Activated CD4-positive, alpha-beta T cell treated with anti-CD3 and anti-CD28 coated beads, Interleukin-2, amount 50 U/mL, for 1 hour (primary cell): ENCODE data around the gene SLC25A28.
"Not testable (repeated sequence)": the region's sequence is repeated elsewhere in the genome, so short reads cannot be mapped to it uniquely, and the experiment has no call there.

Experiments used
- DNase-seq: peaks from one replicate; pipeline ENCODE4 v3.0.0-alpha.2; 2020

Gene SLC25A28

DNA sequence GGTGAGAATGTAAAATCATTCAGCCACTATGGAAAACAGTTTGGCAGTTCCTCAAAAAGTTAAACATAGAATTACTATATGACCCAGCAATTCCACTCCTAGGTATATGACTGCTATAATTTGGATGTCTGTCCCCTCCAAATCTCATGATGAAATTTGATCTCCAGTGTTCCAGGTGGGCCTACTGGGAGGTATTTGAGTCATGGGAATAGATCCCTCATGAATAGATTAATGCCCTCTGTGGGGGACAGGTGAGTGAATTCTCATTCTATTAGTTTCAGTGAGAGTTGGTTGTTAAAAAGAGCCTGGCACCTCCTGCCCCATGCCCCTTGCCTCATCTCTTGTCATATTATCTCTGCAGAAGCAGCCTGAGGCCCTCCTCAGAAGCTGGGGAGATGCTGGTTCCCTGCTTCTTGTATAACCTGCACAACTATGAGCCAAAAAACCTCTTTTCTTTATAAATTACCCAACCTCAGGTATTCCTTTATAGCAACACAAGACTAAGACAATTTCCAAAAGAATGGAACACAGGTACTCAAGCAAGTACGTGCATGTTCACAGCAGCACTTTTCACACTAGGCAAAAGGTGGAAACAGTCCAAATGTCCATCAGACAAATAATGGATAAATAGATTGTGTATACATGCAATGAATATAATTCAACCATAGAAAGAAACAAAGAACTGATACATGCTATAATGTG lies 8.8 kb upstream of the SLC25A28 start:
- no peak for DNase-seq

DNA sequence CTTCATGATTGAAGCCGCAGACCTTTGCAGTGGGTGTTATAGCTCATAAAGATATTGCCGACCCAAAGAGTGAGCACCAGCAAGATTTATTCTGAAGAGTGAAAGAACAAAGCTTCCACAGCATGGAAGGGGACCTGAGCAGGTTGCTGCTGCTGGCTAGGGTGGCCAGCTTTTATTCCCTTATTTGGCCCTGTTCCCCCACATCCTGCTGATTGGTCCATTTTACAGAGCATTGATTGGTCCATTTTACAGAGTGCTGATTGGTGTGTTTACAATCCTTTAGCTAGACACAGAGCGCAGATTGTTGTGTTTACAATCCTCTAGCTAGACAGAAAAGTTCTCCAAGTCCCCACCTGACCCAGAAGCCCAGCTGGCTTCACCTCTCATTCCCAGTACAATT lies 4.9 kb upstream of the SLC25A28 start:
- DNase-seq, result not testable (repeated sequence)

DNA sequence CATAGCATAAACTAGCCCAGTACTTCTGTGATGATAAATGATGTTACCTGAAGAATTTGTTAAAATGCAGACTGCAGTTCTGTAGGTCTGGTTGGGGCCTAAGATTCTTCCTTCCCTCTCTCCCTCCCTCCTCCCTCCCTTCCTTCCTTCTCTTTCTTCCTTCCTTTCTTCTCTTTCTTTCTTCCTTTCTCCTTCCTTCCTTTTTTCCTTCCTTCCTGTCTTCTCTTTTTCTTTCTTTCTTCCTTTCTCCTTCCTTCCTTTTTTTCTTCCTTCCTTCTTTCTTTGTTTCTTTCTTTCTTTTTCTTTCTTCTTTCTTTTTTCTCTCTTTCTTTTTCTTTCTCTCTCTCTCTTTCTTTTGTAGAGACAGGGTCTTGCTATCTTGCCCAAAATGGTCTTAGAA lies 3.7 kb upstream of the SLC25A28 start:
- DNase-seq, result no peak

GRCh38 chr10:99621454-99622251 lies 1.4 kb upstream of the SLC25A28 start:
- DNase-seq, result no peak

DNA sequence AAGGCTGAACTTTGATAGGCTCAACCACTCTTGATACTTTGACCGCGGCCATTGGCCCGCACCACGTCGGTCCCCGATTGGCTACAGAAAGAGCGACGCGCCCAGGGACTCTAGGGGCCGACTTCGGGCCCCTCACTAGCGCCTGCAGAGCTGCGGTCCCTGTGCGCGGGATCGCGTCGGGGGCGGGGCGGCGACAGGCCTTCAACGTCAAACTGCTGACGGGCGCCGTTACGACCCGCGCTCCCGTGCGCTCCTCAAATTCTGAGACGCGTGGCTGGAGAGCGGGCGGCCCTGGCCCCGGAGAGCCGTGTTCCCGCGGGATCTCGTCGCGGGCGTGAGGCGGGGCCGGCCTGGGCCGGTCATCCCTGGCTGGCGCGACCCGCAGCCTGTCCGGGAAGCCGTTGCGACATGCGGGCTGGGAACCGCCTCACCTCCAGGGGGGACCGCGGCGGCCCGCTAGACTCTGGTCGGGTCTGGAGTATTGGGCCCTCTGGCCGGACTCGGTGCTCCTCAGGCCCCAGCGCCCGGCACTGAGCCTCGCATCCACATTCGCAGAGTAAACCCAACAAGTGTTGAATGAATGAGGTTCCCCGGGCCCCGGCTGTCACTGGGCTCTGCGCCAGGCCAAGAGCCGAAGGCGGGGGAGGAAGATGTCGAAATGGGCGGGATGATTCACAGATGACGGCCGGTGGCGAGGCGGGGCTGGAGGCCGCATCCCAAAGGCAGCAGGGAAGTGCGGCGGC lies 643 bp upstream of the SLC25A28 start:
- DNase-seq, result peak; percentile 85

DNA sequence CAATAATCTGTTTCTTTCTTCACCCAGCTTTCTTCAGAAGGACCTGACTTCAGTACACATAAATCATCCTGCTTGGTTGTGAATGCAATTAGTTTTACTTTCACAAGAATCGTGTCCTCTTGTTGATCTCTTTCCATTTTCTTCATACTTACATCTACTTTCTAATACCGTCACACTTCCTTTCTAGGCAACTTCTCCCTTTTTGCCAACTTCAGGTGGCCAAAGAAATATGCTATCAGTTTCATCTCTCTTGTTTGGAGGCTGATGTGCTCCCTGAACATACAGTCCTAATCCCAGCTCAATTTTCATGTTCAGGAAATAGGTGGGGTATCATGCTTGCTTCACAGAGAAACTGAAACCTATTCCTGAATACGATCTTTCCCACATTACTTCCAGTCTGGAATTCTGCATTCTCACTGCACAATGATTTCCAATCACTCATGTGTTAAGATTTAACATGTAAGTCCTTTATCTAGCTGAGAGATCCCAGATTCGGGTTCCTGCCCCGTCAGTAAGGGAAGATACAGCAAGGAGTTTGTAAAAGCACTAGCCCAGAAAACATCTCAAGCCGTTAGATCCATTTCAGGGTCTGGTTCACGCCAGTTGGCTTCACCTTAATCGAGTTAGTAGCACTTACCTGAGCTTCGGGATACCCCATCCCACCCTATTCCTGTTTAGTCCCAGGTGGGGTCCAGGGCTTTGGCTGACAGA lies 994 bp downstream of the SLC25A28 start:
- DNase-seq, result peak; percentile 1

- DNase-seq, result no peak
Measured at GRCh38 chr10:99617696-99618095, 2.5 kb downstream of the SLC25A28 start.

- no peak for DNase-seq
Measured at GRCh38 chr10:99615426-99615825, 4.8 kb downstream of the SLC25A28 start.

- no peak for DNase-seq
Measured at GRCh38 chr10:99612167-99612831, 7.9 kb downstream of the SLC25A28 start.

DNA sequence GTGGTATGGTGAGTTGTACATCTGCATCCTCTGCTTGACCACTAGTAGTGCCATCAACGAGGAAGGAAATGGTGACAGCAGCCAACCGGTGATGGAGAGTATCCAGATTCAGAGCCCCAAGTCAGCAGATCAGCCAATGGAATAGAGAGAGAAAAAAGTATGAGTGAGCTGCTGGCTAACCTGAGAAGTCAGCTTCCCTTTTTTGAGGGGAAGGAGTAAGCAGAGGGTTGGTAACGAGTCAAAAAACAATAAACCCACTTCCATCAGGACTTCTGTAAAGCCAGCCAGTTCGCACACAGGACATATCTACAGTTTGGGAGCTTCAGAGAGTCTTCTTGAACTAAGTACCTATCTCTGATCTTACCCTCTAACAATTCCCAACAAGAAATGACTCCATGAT lies 8.9 kb downstream of the SLC25A28 start:
- DNase-seq, result no peak

DNA sequence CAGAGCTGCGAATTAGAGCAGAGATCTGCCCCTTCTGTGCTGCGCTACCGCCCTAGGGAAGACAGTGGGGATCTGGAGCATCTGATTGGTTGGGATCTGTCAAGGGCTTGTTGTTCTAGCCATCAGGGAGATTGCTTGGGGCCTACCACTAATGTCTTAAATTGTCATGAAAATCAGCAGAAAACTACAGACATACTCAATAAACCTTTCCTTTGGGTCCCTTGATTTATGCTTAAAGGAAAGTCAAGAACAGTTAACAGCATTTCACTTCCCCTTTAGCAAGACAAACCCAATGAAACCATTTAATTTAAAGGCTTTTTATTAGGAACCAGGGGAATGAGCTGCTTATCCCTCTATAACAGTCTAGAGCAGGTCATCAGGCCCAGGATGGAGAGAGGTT lies 10.0 kb downstream of the SLC25A28 start:
- DNase-seq, result no peak

GRCh38 chr10:99609186-99609585 lies 11.1 kb downstream of the SLC25A28 start:
- no peak for DNase-seq

GRCh38 chr10:99605351-99605750 lies 14.9 kb downstream of the SLC25A28 start:
- DNase-seq, result no peak

- DNase-seq, result no peak
Measured at GRCh38 chr10:99604862-99605261, 15.4 kb downstream of the SLC25A28 start.

DNA sequence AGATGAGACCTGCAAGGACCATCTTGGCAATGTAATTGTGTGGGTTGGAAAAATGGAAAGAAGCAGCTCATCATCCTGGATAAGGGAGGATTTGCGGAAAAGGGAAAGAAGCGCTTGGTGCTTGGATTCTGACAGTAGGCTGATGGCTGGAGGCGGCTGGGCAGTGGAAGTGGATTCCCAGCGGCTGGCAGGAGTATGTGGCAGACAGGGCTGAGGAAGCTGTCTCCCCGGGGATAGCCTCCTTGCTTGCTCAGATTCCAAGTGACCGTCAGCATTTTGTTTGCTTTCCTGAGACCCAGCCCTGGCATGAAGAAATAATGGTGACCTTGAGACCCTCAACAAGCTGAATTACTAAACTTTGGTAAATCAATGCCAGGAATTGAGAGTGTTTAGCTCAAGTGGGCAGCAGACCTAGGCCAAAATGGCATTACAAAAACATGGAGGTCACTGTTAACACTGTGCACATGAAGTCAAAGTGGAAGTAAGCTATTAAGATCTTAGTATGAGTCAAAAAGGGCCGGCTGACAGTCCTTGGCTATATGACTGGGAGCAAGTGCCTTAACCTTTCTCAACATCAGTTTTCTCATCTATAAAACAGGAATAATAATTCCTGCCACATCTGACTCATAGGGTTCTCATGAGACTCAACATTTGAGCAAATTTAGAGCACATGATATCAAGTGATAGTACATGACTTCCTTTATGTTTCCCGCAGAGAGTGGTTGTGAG lies 21.3 kb downstream of the SLC25A28 start:
- DNase-seq, result no peak

DNA sequence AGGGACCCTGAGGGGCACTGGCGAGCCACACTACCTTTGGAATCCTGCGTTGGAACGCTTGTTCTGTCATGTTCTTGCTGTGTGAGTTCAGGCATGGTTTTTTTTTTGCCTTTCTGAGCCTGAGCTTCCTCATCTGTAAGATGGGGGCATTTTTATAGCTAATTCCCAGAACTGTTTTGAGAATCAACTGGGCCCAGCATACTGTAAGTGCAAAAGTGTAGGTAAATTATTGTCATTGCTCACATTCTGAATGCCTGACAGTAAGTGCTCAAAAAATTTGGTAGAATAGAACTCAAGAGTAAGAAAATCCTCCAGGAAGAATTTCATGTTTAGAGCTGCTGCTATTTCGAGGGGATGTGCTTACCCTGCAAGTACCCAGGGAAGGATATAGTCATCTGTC lies 22.2 kb downstream of the SLC25A28 start:
- DNase-seq, result no peak

- DNase-seq, result not testable (repeated sequence)
Measured at GRCh38 chr10:99596708-99597107, 23.5 kb downstream of the SLC25A28 start.

DNA sequence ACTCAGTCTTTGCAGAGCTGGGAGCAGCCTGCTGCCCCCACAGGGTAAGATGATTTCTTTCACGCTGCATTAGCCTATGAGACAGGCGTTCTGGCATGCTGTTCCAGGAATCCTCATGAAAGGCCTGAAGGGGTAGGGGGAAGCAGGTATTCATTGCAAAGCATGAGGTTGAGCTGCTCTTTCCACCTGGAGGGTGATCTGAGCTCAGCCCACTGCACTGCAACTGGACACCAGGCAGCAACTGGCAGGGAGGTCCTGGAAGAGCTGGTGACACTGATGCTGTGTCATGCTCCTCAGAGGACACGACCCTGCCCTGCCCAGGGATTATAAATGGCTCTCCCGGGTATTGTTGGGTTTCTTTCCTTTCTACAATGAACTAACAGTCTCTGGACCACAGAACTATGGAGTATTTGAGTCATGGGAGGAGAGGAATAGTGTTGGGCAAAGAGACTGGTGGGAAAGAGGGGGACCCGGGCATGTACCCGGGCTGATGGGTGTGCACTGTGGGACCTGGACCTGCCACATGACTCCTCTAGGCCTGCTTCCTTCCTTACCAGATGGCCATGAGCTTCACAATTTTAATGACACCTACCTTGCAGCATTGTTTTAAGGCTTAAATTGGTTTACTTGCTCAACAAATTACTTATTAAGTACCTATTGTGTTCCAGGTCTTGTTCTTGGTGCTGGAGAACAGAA lies 24.3 kb downstream of the SLC25A28 start:
- DNase-seq, result no peak

GRCh38 chr10:99595236-99595635 lies 25.0 kb downstream of the SLC25A28 start:
- DNase-seq, result no peak

- no peak for DNase-seq
Measured at GRCh38 chr10:99593312-99593711, 26.9 kb downstream of the SLC25A28 start.

GRCh38 chr10:99590799-99591198 lies 29.4 kb downstream of the SLC25A28 start:
- no peak for DNase-seq
